Measurements from ENCODE around the gene TMEM115. TPM values are rescaled to one million over a fixed set of nuclear protein-coding genes. Genes with fewer than 3 reads are reported as not detected.

Gene TMEM115
- 32.1 and 64.8 TPM in 2 replicates for total RNA-seq

- peak; percentile 99 for DNase-seq (ENCODE audit: low read depth)
Measured at GRCh38 chr3:50358911-50359759, at the start of gene TMEM115. TMEM115 (minus strand) TSS chr3:50359521; CDS start chr3:50359063, 458 bp downstream.

DNA sequence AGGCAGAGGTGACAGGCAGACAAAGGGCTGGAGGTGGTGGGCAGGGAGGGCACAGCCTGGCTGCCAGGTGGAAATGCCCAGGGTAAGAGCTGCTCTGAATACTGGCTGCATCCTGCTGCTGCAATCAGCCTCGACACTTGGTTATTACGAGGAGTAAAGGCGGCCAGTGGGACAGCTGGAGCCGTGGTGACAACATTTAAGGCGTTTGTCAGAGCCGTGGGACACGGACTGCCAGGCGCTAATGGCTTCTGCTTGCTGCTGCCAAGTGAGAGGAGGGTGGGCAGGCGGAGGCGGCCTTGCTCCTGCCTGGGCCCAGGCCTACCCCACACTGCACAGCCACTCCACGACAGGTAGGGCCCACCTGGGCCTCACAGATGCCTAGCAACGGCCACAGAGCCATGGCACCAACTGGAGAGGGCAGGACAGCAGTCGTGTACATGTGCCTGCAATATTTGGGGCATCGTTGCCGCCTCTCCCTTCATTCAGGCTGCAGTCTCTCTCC is 49.2 kb upstream of the TMEM115 start:
- DNase-seq (ENCODE audit: low read depth) = no peak

DNA sequence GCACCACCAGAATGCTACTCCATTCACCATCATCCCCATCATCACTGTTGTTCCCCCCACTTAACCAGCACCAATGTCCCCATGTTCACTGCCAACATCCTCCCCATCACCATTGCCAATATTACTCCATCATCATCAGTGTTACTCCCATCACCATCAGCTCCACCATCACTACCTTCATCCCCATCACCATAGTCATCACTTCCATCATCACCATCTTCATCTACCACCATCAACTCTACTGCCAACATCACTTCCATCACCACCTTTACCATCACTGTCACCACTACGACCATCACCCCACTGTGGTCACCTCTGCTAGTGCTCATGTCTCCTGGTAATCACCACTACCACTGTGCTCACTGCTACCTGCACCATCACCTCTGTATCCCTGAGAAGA is 47.2 kb upstream of the TMEM115 start:
- DNase-seq (ENCODE audit: low read depth) = no peak

DNA sequence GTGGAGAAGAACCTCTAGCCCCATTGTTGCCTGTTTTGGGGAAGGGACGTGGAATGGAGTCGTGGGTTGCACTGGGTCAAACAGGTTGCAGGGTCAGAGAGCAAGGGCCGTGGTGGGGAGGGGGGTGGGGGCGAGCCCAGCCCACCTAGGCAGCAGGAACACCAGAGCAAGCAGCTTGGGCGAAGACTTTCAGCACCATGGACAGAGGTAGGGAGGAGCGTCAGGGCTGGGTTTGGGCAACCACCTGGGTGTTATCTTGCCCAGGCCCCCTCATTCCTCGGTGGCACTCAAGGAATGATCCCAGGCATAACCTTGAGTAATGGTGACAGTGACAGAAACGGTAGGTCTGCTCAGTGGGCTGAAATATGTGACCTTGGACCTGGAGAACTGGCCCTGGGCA is 45.9 kb upstream of the TMEM115 start:
- DNase-seq (ENCODE audit: low read depth) = peak; percentile 5

- no peak for DNase-seq (ENCODE audit: low read depth)
Measured at GRCh38 chr3:50401978-50402595, 42.8 kb upstream of the TMEM115 start.

- DNase-seq (ENCODE audit: low read depth) = peak; percentile 20
Measured at GRCh38 chr3:50396502-50396901, 37.2 kb upstream of the TMEM115 start.

DNA sequence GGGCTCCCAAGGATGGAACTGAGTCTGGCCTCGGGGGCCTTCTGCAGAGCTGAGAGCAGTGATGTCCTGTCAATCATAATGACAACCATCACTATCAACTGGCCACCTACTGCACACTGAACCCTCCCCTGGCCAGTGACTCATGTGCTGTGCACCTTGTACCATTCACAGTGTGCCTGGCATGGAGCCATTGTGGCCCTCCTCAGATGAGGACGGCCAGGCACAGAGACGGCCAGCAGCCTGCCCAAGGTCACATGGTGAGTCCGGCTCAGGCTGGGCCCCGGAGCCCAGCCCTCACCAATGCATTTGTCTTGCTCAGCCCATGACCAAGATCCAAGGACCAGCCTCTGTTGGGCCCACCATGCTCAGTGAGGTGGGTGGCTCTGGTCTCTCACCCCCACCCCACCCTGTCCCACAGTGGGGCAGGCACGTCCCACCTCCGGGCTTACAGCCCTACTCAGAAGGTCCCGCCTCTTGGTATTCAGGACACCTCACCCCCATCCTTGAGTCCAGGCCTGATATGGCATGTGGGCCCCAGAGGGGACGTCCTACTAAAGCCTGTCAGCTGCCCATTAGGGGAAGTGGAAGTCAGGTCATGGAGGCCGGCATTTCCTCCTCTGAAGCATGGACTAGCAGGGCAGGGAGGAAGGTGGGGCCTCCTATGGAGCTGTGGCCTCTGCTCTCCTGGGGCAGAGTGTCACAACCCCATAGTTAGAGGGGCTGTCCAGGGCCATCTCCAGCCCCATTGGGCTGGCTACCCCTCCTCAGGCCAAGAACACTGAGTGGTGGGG is 35.9 kb upstream of the TMEM115 start:
- no peak for DNase-seq (ENCODE audit: low read depth)

- no peak for DNase-seq (ENCODE audit: low read depth)
Measured at GRCh38 chr3:50393061-50393460, 33.7 kb upstream of the TMEM115 start.

GRCh38 chr3:50392101-50392715 is 32.9 kb upstream of the TMEM115 start:
- DNase-seq (ENCODE audit: low read depth) = no peak

DNA sequence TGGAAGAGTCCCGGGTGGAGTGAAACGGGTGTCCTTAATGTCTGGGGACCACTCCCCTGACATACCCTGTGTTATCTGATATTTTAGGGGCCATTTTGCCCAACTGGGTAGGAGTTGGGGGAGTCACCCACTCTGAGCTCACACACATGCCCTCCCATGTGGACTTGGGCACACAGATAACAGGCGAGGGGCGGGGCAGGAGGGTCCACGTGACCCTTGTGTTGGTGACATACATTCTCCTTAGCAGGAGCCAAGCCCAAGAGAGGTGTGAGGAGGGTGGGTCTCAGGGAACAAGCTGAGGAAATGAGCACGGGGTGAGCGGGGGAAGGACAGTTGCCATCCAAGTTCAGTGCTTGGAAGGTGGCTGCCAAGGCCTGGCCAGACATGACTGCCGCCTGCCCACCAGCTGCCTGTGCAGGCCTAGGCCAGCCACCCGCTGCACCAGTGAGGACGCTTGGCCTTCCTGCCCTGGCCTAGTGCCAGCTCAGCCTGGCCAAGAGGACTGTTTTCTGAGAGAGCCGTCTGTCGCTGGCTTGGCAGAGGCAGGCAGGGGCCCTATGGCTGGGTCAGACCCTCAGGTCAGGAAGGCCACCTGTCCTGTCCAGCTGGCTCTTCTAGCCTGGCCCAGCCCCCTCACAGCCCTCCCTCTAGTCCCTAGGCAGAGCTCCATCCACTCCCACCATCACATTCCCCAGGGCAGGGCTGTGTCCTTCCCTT is 31.3 kb upstream of the TMEM115 start:
- no peak for DNase-seq (ENCODE audit: low read depth)

GRCh38 chr3:50389414-50389767 is 30.1 kb upstream of the TMEM115 start:
- no peak for DNase-seq (ENCODE audit: low read depth)

DNA sequence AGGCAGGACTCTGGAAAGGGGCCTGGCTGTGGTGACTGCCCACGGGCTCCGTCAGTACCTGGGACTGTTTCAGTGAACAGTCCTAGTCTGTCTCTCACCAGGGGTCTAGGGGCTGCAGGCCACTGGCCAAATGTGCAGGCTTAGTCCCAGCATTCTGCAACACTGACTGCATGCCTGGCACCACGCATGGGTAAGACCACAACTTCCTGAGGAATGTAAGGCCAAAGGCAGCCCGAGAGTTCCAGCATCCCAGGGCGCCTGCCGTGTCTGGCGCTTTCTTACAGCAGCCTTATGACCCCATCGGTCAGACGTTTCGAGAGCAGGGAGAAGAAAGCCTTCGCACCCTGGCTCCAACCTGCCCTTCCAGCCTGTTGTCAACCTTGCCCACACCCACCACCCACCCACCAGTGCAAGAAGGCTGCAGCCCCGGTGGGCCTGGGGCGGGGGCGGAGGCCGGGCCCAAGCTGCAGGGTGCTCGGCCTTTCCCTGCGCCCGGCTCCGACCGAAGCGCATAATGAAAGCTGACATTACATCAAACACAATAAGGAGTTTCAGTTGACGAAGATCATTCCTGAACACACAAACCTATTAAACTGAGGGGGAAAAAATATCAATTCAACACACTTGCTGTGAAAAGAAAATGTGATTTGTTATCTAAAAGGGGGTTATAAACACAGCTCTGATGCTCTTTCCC is 29.5 kb upstream of the TMEM115 start:
- DNase-seq (ENCODE audit: low read depth) = no peak

DNA sequence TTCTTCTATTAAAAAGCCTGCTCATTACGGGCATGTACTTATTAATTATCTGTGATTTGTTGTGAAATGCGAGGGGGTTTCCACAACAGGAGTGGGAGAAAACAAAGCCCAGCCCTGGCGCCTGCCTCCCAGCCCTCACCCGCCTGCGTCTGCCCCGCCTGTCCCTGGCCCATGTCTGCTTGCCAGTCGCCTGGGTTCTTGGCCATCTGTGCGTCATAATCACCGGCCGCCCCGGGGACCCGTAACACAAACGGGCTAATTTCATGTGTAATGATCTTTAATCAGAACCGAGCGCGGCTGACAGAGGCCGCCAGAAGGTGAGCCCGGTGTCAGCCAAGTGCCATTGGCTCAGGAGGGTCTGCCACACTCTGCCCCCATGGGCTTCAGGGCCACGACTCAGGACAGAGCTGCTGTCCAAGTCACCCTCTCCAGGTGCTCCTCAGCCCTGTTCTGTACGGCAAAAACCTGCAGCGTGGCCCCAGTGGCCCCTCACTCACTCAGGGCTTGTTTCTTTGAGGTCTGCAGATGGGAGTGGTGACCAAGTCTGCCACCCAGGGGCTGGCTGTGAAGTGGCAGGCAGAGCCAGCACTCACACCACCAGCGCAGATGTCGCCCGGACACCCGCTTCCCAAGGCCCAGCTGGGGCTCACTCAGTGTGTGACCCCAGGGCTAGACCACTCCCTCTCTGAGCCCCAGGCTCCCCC is 28.8 kb upstream of the TMEM115 start:
- peak; percentile 3 for DNase-seq (ENCODE audit: low read depth)

- DNase-seq (ENCODE audit: low read depth) = no peak
Measured at GRCh38 chr3:50385754-50386153, 26.4 kb upstream of the TMEM115 start.

- no peak for DNase-seq (ENCODE audit: low read depth)
Measured at GRCh38 chr3:50383750-50384149, 24.4 kb upstream of the TMEM115 start.

DNA sequence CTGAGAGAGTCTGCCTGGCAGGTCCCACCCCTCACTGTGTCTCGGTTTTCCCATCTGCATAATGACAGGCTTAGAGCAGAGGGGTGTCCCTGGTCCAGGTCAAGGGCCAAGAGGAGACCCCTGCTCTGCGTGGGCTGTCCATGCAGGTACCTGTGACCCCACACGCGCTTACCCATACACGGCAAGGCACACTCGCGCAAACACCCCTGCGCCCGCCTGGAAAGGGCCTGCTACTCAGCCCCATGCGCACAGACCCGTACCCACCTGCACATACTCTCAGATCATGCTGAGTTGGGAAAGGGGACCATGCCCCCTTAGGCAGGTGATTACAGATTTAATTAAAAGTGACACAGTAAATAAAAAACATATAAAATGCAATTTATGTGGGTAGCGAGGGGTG is 23.4 kb upstream of the TMEM115 start:
- no peak for DNase-seq (ENCODE audit: low read depth)

- DNase-seq (ENCODE audit: low read depth) = no peak
Measured at GRCh38 chr3:50381383-50381782, 22.1 kb upstream of the TMEM115 start.

DNA sequence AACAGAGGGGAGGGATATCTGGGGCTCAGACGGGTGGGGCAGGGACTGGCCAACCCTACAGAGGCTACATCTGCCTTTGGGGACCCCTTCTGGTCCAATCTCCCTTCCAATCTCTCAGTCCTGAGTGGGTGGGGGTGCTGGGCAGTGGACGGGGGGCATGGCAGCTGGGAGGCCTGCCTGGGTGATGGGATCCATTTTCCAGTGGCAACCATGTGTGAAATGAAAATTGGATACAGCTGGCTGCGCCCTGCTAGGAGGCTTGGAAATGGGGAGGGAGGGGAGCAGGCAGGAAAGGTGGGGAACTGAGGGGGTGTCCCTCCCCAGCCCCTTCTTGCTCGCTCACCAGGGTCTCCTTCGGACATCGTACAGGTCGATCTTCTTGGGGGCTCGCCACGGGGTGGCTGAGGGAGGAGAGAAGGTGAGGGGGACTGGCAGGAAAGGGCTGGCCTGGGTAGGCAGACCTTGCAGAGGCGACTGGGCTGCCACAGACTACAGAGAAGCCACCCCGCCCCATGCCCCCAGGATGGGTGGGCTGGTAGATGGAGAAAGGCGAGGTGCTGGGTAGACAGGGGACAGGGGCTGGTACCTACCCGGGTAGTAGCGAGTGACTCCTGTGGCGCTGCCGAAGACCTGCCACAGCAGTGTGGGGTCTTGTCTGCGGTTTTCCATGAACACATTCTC is 21.2 kb upstream of the TMEM115 start:
- no peak for DNase-seq (ENCODE audit: low read depth)

DNA sequence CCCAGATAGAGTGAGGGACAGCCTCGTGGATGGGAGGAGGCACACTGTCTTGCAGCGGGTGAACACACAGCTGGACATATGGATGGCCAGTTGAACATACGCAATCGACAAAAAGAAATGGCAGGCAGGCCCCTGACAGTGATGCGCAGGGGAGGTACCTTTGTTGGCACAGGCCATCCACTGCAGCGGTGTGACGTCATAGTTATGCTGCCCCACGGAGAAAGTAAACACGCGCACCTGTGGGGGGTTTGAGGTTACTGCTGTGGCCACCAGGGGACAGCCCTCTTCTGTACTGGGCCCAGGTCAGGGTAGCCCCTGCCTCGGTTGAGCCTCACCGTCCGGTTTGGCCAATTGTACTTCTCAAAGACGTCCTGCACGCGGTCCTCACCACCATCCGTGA is 19.4 kb upstream of the TMEM115 start:
- DNase-seq (ENCODE audit: low read depth) = no peak

DNA sequence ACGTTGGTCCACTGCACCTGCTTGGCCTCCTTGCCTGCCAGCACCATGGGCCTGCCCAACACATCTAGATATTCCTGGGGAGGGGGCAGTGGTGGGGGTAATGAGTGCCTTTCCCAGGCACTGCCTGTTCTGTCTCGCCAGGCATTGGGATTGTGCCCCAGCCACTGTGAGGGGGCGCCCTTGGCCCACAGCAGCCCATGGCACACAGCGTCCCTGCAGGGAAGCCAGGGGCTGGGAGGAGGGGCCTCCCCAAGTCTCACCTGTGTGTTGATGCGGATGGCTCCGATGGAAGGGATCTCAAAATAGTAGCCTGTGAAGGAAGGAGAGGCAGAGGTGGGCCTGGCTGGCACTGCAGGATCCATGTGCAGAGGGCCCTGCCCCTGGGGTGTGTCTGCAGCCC is 18.7 kb upstream of the TMEM115 start:
- DNase-seq (ENCODE audit: low read depth) = no peak
